Activated T-helper 9 cell treated with anti-CD3 and anti-CD28 coated beads, Interleukin-2, amount 50 U/mL, for 16 hours (primary cell): Measurements from ENCODE around the gene VPS16.
A peak's percentile ranks its signal among the peaks of the same experiment; 100 is the strongest.
"Not testable (repeated sequence)": the region's sequence is repeated elsewhere in the genome, so short reads cannot be mapped to it uniquely, and the experiment has no call there.

Experiments
- DNase-seq: peaks from one replicate; pipeline ENCODE4 v3.0.0-alpha.2; 2020; ENCODE audit warnings: low read depth

VPS16 gene

DNA sequence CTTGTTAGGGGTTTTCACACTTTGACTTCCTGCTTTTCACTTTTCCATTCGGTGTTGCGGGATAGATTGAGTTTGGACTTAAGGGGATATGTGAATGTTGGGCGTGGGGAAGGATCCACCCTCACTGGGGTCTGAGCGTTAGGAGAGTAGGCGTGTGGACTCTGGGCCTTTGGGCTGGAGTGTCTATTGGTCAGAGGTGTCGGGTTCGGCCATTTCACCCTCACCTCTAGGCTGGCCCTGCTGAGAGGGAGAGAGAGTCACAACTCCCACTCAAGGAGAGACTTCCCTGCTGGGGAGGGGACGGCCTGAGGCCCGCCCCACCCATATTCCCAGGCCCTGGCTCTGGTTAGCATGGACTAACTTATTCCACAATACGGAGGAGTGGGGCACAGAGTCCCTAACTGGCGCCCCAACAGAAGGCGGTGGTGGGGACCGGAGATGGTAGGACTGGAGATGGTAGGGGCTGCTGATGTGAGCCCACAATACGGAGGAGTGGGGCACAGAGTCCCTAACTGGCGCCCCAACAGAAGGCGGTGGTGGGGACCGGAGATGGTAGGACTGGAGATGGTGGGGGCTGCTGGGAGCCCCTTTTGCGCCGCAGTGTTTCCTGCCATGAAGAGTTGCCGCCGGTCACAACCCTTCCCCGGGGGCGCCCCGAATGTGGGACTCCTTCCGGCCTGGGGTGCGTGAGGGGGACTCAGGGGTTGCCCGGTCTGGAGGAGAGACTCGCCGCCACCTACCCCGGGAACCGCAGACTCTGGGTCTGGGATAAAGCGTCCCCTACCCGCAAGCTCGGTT lies 31.3 kb downstream of the VPS16 start:
- DNase-seq, result peak; percentile 7

- DNase-seq, result peak; percentile 66
These were observed 32.0 kb downstream of the VPS16 start for GRCh38 chr20:2872459-2873009.

GRCh38 chr20:2873010-2873746 lies 32.6 kb downstream of the VPS16 start, which contains the start of gene PTPRA:
TSS of gene PTPRA (plus strand) at chr20:2873481. CDS start at chr20:2964278, 90,797 bp downstream.
- peak; percentile 86 for DNase-seq

GRCh38 chr20:2873747-2874041 lies 33.1 kb downstream of the VPS16 start:
- peak; percentile 47 for DNase-seq

DNA sequence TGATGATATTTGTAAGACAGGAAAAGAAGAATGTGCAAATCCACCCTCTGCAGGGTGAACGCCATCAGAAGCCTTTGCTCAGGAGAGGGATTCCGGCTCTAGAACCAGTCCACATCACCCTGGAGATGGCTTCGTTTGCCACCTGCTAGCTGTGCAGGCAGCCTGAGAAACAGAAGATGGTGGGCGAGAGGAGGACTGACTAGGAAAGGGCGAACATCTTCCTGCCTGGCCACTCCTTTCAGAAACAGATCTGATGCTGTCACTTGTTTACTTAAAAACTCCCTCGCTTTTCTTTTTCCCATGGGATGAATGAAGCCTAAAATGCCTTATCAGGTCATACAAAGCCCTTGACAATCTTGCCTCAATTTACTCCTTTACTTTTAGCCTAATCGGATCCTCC lies 33.9 kb downstream of the VPS16 start:
- no peak for DNase-seq

DNA sequence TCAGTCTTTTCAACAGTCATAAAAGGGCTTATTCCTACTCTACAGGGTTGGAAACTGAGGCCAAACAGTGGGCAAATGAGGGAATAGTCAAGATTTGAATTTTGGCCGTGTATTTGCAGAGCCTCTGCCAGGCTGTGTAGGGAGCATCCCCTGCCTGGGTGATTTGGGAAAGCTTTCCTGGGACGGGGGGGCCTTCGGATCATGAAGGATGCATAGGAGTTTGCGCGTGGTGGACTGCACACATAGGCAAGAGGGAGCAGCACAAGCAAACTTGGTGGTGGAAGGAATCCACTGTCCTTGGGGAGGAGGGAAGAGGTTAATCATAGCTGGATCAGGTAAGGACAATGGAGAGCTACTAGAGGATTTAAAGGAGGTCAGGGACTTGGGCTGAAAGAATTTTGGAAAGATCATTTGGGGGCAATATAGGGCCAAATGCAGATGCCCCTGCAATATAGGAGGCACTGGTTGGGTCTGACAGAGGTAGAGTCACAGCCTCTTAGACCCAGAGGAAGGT lies 35.2 kb downstream of the VPS16 start:
- no peak for DNase-seq

GRCh38 chr20:2878515-2878914 lies 38.0 kb downstream of the VPS16 start:
- no peak for DNase-seq

GRCh38 chr20:2879146-2879545 lies 38.6 kb downstream of the VPS16 start:
- DNase-seq, result no peak

- DNase-seq, result no peak
These were observed 40.1 kb downstream of the VPS16 start for GRCh38 chr20:2880650-2881049.

DNA sequence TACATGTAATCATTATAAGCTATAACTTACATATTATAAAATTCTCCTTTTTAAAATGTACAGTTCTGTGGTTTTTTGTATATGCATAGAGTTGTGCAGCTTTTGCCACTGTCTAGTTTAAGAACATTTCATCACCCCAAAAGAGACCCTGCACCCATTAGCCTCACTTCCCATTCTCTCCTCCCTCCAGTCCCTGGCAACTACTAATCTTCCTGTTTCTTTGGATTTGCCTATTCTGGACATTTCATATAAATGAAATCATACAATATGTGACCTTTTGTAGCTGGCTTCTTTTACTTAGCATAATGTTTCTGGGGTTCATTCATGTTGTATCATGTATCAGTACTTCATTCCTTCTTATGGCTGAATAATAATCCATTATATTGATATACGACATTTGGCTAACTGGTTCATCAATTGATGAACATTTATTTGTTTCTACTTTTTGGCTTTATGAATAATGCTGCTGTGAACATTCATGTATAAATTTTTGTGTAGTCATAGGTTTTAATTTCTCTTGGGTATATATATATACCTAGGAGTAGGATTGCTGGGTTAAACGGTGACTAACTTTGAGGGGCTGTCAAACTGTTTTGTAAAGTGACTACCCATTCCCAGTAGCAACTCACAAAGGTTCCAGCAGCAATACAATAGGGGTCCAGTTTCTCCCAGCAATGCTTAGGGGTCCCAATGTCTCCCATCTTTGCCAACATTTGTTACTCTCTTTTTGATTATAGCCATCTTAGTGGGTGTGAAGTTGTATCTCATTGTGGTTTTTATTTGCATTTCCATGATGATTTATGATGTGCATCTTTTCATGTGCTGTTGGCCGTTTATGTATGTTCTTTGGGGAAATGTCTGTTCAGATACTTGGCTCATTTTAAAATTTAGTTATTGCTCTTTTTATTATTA lies 43.4 kb downstream of the VPS16 start:
- no peak for DNase-seq

GRCh38 chr20:2887715-2888114 lies 47.2 kb downstream of the VPS16 start:
- no peak for DNase-seq

DNA sequence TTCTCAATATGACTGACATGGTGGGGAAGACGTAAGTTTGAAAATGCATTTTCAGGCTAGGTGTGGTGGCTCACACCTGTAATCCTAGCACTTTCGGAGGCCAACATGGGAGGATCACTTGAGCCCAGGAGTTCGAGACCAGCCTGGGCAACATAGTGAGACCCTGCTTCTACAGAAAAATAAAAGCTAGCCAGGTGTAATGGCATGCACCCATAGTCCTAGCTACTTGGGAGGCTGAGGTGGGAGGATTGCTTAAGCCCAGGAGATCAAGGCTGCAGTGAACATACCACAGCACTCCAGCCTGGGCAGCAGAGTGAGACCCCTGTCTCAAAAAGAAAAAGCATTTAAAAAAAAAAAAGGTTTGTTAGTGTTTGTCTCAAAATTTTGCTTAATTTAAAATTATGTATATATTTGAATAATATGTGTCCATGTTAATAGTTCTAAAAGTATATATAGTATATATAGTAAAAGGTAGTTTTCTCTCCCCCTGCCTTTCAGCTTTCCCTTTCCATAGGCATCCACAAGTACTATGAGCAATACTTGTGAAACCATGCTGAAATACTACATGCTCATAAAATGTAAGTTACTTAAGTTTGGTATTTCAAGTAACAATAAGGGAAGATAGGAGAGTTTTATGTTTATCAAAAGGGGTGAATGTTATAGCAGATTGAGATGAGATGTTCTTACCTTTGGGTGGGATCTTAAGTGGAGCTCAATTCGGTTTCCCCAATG lies 47.8 kb downstream of the VPS16 start:
- DNase-seq, result no peak

GRCh38 chr20:2889209-2889608 lies 48.7 kb downstream of the VPS16 start:
- no peak for DNase-seq

DNA sequence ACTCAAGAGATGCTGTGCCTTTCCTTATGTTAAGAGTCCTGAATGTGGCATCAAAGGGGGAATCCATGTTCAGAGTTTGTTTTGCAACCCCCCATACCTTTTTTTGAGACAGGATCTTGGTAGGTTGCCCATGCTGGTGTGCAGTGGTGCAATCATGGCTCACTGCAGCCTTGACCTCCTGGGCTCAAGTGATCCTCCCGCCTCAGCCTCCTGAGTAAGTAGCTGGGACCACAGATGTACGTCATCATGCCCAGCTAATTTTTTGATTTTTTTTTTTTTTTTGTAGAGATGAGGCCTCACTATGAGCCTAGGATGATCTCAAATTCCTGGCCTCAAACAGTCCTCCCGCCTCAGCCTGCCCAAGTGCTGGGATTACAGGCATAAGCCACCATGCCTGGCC lies 49.3 kb downstream of the VPS16 start:
- no peak for DNase-seq

DNA sequence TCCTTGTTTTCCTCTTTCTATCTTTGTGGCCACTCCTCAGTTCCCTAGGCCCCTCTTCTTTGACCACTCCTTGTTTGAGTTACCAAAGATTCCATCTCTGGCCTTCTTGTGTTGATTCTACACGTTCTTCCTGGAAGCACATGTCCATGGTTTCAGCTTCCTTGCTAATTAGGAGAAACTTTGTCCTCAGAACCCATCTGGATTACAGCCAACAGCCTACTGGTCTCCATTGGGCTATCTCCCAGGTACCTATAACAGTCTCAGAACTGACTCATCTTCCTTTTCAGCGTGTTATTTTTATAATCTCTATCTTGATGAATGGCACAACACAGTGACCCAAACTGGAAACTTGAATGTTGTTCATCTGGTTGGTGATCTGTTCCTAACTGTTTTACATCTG lies 50.2 kb downstream of the VPS16 start:
- DNase-seq, result no peak

GRCh38 chr20:2891343-2891742 lies 50.8 kb downstream of the VPS16 start:
- DNase-seq, result no peak

GRCh38 chr20:2892376-2892775 lies 51.8 kb downstream of the VPS16 start:
- DNase-seq, result no peak

GRCh38 chr20:2894221-2894620 lies 53.7 kb downstream of the VPS16 start:
- DNase-seq, result no peak

GRCh38 chr20:2895154-2895553 lies 54.6 kb downstream of the VPS16 start:
- DNase-seq, result not testable (repeated sequence)

GRCh38 chr20:2899243-2899642 lies 58.7 kb downstream of the VPS16 start:
- no peak for DNase-seq

DNA sequence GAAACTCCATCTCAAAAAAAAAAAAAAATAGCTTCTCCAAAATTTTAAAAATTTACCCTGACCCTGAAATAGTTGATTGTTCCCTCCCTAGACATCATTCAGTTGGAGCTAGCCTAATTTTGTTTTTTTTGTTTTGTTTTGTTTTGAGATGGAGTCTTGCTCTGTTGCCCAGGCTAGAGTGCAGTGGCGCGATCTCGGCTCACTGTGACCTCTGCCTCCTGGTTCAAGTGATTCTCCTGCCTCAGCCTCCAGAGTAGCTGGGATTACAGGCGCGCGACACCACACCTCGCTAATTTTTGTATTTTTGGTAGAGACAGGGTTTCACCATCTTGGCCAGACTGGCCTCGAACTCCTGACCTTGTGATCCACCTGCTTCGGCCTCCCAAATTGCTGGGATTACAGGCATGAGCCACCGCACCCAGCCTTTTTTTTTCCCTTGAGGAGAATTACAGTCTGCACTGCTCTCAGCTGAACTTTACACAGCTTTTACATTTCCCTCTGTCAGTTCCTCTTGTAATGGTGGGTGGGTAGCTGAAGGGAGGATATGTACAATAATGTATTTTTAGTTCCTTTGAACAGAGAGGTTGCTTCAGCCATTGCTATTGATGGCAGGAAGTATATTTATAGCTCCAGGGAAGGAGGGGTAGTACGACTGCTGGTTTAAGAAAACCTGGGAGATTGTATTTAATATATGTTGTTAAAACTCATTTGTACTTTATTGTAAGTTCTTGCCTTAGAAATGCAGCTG lies 60.5 kb downstream of the VPS16 start:
- no peak for DNase-seq
